ENCODE data around the gene CD86.
A peak's percentile ranks its signal among the peaks of the same experiment; 100 is the strongest.

Gene CD86

GRCh38 chr3:122076491-122077292 is 21.5 kb downstream of the CD86 start:
- Histone ChIP-seq H3K27ac (ENCODE audit: low read depth, low read length) (no peak overlapping the region), H3K9ac (ENCODE audit: low read depth in 1 of 2, low read length in 2 of 2) (no peak overlapping the region), H3K9me3 (ENCODE audit: control insufficient read depth in 1 of 2, low read length in 2 of 2) (no peaks in the 10 kb centered on the region), H3K36me3 (ENCODE audit: control insufficient read depth in 1 of 2, insufficient read depth in 2 of 2, low read length in 2 of 2) (no peaks in the 10 kb centered on the region), H3K4me3 (ENCODE audit: low read depth in 1 of 2, low read length in 2 of 2) (no peak overlapping the region), H3K4me1 (ENCODE audit: control insufficient read depth in 1 of 2, insufficient read depth in 2 of 2, low read length in 2 of 2) (peaks cover 6 to 8% of the 10 kb centered on the region in 2 donors), H3K27me3 (ENCODE audit: control insufficient read depth in 1 of 2, insufficient read depth in 2 of 2, low read length in 2 of 2) (peaks cover 0 to 3% of the 10 kb centered on the region in 2 donors)

- Histone ChIP-seq H3K36me3 (ENCODE audit: control insufficient read depth in 1 of 2, insufficient read depth in 2 of 2, low read length in 2 of 2) (no peaks in the 10 kb centered on the region), H3K4me1 (ENCODE audit: control insufficient read depth in 1 of 2, insufficient read depth in 2 of 2, low read length in 2 of 2) (peaks cover 6 to 8% of the 10 kb centered on the region in 2 donors), H3K27ac (ENCODE audit: low read depth, low read length) (no peak overlapping the region), H3K9me3 (ENCODE audit: control insufficient read depth in 1 of 2, low read length in 2 of 2) (no peaks in the 10 kb centered on the region), H3K4me3 (ENCODE audit: low read depth in 1 of 2, low read length in 2 of 2) (peak overlapping the region in 1 of 2 donors; percentile 7), H3K9ac (ENCODE audit: low read depth in 1 of 2, low read length in 2 of 2) (no peak overlapping the region), H3K27me3 (ENCODE audit: control insufficient read depth in 1 of 2, insufficient read depth in 2 of 2, low read length in 2 of 2) (peaks cover 0 to 3% of the 10 kb centered on the region in 2 donors)
Observed at GRCh38 chr3:122077293-122078234, 22.4 kb downstream of the CD86 start.

- peak overlapping the region in 1 of 2 donors; percentile 0 for H3K4me3 ChIP-seq (ENCODE audit: low read depth in 1 of 2, low read length in 2 of 2)
- H3K9ac ChIP-seq (ENCODE audit: low read depth in 1 of 2, low read length in 2 of 2) = no peak overlapping the region
Observed at GRCh38 chr3:122078235-122078935, 23.2 kb downstream of the CD86 start.

GRCh38 chr3:122079524-122080206 is 24.5 kb downstream of the CD86 start:
- Histone ChIP-seq H3K4me1 (ENCODE audit: control insufficient read depth in 1 of 2, insufficient read depth in 2 of 2, low read length in 2 of 2) (peaks cover 6 to 8% of the 10 kb centered on the region in 2 donors), H3K4me3 (ENCODE audit: low read depth in 1 of 2, low read length in 2 of 2) (no peak overlapping the region), H3K27ac (ENCODE audit: low read depth, low read length) (no peak overlapping the region), H3K36me3 (ENCODE audit: control insufficient read depth in 1 of 2, insufficient read depth in 2 of 2, low read length in 2 of 2) (no peaks in the 10 kb centered on the region), H3K27me3 (ENCODE audit: control insufficient read depth in 1 of 2, insufficient read depth in 2 of 2, low read length in 2 of 2) (peaks cover 0 to 3% of the 10 kb centered on the region in 2 donors), H3K9me3 (ENCODE audit: control insufficient read depth in 1 of 2, low read length in 2 of 2) (no peaks in the 10 kb centered on the region), H3K9ac (ENCODE audit: low read depth in 1 of 2, low read length in 2 of 2) (no peak overlapping the region)

More at GRCh38 chr3:122078235-122078935, 23.2 kb downstream of the CD86 start:
- Histone ChIP-seq H3K27me3 (ENCODE audit: control insufficient read depth in 1 of 2, insufficient read depth in 2 of 2, low read length in 2 of 2) (peaks cover 0 to 3% of the 10 kb centered on the region in 2 donors), H3K4me1 (ENCODE audit: control insufficient read depth in 1 of 2, insufficient read depth in 2 of 2, low read length in 2 of 2) (peaks cover 6 to 8% of the 10 kb centered on the region in 2 donors), H3K36me3 (ENCODE audit: control insufficient read depth in 1 of 2, insufficient read depth in 2 of 2, low read length in 2 of 2) (no peaks in the 10 kb centered on the region), H3K27ac (ENCODE audit: low read depth, low read length) (no peak overlapping the region), H3K9me3 (ENCODE audit: control insufficient read depth in 1 of 2, low read length in 2 of 2) (no peaks in the 10 kb centered on the region)

- no peak overlapping the region for H3K9ac ChIP-seq (ENCODE audit: low read depth in 1 of 2, low read length in 2 of 2)
- peaks cover 0 to 3% of the 10 kb centered on the region in 2 donors for H3K27me3 ChIP-seq (ENCODE audit: control insufficient read depth in 1 of 2, insufficient read depth in 2 of 2, low read length in 2 of 2)
- no peak overlapping the region for H3K27ac ChIP-seq (ENCODE audit: low read depth, low read length)
Observed at GRCh38 chr3:122080207-122080587, 25.0 kb downstream of the CD86 start.

GRCh38 chr3:122081543-122082247 is 26.5 kb downstream of the CD86 start:
- peaks cover 3 to 5% of the 10 kb centered on the region in 2 donors for H3K4me1 ChIP-seq (ENCODE audit: control insufficient read depth in 1 of 2, insufficient read depth in 2 of 2, low read length in 2 of 2)
- H3K9me3 ChIP-seq (ENCODE audit: control insufficient read depth in 1 of 2, low read length in 2 of 2) = no peaks in the 10 kb centered on the region
- H3K4me3 ChIP-seq (ENCODE audit: low read depth in 1 of 2, low read length in 2 of 2) = no peak overlapping the region
- H3K27me3 ChIP-seq (ENCODE audit: control insufficient read depth in 1 of 2, insufficient read depth in 2 of 2, low read length in 2 of 2) = peaks cover 1 to 4% of the 10 kb centered on the region in 2 donors
- H3K36me3 ChIP-seq (ENCODE audit: control insufficient read depth in 1 of 2, insufficient read depth in 2 of 2, low read length in 2 of 2) = no peaks in the 10 kb centered on the region
- no peak overlapping the region for H3K9ac ChIP-seq (ENCODE audit: low read depth in 1 of 2, low read length in 2 of 2)
- H3K27ac ChIP-seq (ENCODE audit: low read depth, low read length) = no peak overlapping the region

More at GRCh38 chr3:122080207-122080587, 25.0 kb downstream of the CD86 start:
- H3K4me1 ChIP-seq (ENCODE audit: control insufficient read depth in 1 of 2, insufficient read depth in 2 of 2, low read length in 2 of 2) = peaks cover 6 to 8% of the 10 kb centered on the region in 2 donors
- H3K4me3 ChIP-seq (ENCODE audit: low read depth in 1 of 2, low read length in 2 of 2) = no peak overlapping the region
- no peaks in the 10 kb centered on the region for H3K9me3 ChIP-seq (ENCODE audit: control insufficient read depth in 1 of 2, low read length in 2 of 2)
- H3K36me3 ChIP-seq (ENCODE audit: control insufficient read depth in 1 of 2, insufficient read depth in 2 of 2, low read length in 2 of 2) = no peaks in the 10 kb centered on the region

GRCh38 chr3:122082357-122082756 is 27.2 kb downstream of the CD86 start:
- Histone ChIP-seq H3K9ac (ENCODE audit: low read depth in 1 of 2, low read length in 2 of 2) (no peak overlapping the region), H3K36me3 (ENCODE audit: control insufficient read depth in 1 of 2, insufficient read depth in 2 of 2, low read length in 2 of 2) (no peaks in the 10 kb centered on the region), H3K4me1 (ENCODE audit: control insufficient read depth in 1 of 2, insufficient read depth in 2 of 2, low read length in 2 of 2) (no peaks in the 10 kb centered on the region), H3K27me3 (ENCODE audit: control insufficient read depth in 1 of 2, insufficient read depth in 2 of 2, low read length in 2 of 2) (peaks cover 0 to 4% of the 10 kb centered on the region in 2 donors), H3K4me3 (ENCODE audit: low read depth in 1 of 2, low read length in 2 of 2) (no peak overlapping the region), H3K27ac (ENCODE audit: low read depth, low read length) (no peak overlapping the region), H3K9me3 (ENCODE audit: control insufficient read depth in 1 of 2, low read length in 2 of 2) (no peaks in the 10 kb centered on the region)

- no peak overlapping the region for H3K9ac ChIP-seq (ENCODE audit: low read depth in 1 of 2, low read length in 2 of 2)
- no peaks in the 10 kb centered on the region for H3K9me3 ChIP-seq (ENCODE audit: control insufficient read depth in 1 of 2, low read length in 2 of 2)
- no peak overlapping the region for H3K27ac ChIP-seq (ENCODE audit: low read depth, low read length)
- H3K4me3 ChIP-seq (ENCODE audit: low read depth in 1 of 2, low read length in 2 of 2) = no peak overlapping the region
- H3K27me3 ChIP-seq (ENCODE audit: control insufficient read depth in 1 of 2, insufficient read depth in 2 of 2, low read length in 2 of 2) = peaks cover 0 to 4% of the 10 kb centered on the region in 2 donors
- no peaks in the 10 kb centered on the region for H3K36me3 ChIP-seq (ENCODE audit: control insufficient read depth in 1 of 2, insufficient read depth in 2 of 2, low read length in 2 of 2)
- H3K4me1 ChIP-seq (ENCODE audit: control insufficient read depth in 1 of 2, insufficient read depth in 2 of 2, low read length in 2 of 2) = no peaks in the 10 kb centered on the region
Observed at GRCh38 chr3:122084799-122085198, 29.6 kb downstream of the CD86 start.

- H3K9me3 ChIP-seq (ENCODE audit: control insufficient read depth in 1 of 2, low read length in 2 of 2) = no peaks in the 10 kb centered on the region
Observed at GRCh38 chr3:122085673-122086072, 30.5 kb downstream of the CD86 start.

More at GRCh38 chr3:122085673-122086072, 30.5 kb downstream of the CD86 start:
- H3K27me3 ChIP-seq (ENCODE audit: control insufficient read depth in 1 of 2, insufficient read depth in 2 of 2, low read length in 2 of 2) = peaks cover 0 to 4% of the 10 kb centered on the region in 2 donors
- H3K27ac ChIP-seq (ENCODE audit: low read depth, low read length) = no peak overlapping the region
- H3K9ac ChIP-seq (ENCODE audit: low read depth in 1 of 2, low read length in 2 of 2) = no peak overlapping the region
- H3K4me3 ChIP-seq (ENCODE audit: low read depth in 1 of 2, low read length in 2 of 2) = no peak overlapping the region
- no peaks in the 10 kb centered on the region for H3K4me1 ChIP-seq (ENCODE audit: control insufficient read depth in 1 of 2, insufficient read depth in 2 of 2, low read length in 2 of 2)
- no peaks in the 10 kb centered on the region for H3K36me3 ChIP-seq (ENCODE audit: control insufficient read depth in 1 of 2, insufficient read depth in 2 of 2, low read length in 2 of 2)

Data from duodenal mucosa (tissue), 2 donors.